Neural cell (in vitro differentiated cells): ENCODE measurements around the gene ZNF24.

ENCODE experiments used
- CTCF ChIP-seq: fragments of 450-650 bp; IDR thresholded peaks from 2 replicates; pipeline ENCODE4 v1.5.1; 2014; ENCODE audit warnings: antibody characterized with exemption, mild to moderate bottlenecking, moderate library complexity; ENCODE audit not compliant: poor library complexity, severe bottlenecking
- EP300 ChIP-seq: fragments of 450-650 bp; conservative IDR thresholded peaks from 2 replicates; pipeline ENCODE4 v1.6.1; 2014; ENCODE audit warnings: antibody characterized with exemption, mild to moderate bottlenecking, moderate library complexity; ENCODE audit not compliant: poor library complexity, severe bottlenecking
- EZH2 ChIP-seq: fragments of 200-600, 300-800 bp; shearing (Covaris generic), sonication (generic); IDR thresholded peaks from 2 replicates; pipeline ENCODE4 v1.6.1; 2014; ENCODE audit warnings: antibody characterized with exemption, low read length, borderline replicate concordance, mild to moderate bottlenecking; ENCODE audit not compliant: insufficient read depth, poor library complexity, severe bottlenecking
- POLR2AphosphoS5 ChIP-seq: IDR thresholded peaks from 2 replicates; pipeline ENCODE4 v1.6.1; 2012
- RAD21 ChIP-seq: fragments of 450-650 bp; conservative IDR thresholded peaks from 2 replicates; pipeline ENCODE4 v1.6.1; 2014; ENCODE audit warnings: antibody characterized with exemption, mild to moderate bottlenecking, moderate library complexity
- REST ChIP-seq: IDR thresholded peaks from 2 replicates; pipeline ENCODE4 v1.6.1; 2012; ENCODE audit warnings: borderline replicate concordance
- TAF1 ChIP-seq: IDR thresholded peaks from 2 replicates; pipeline ENCODE4 v1.6.1; 2012; ENCODE audit warnings: low read depth

- TF ChIP-seq POLR2AphosphoS5 (no peak), EP300 (no peak), CTCF (no peak), REST (no peak), EZH2 (no peak), TAF1 (no peak), RAD21 (no peak)
These were observed 21.4 kb downstream of the ZNF24 start for GRCh38 chr18:35322486-35323458.
